Adipose tissue (tissue), 3 donors: ENCODE results near the gene SLC5A12. TPM values are rescaled to one million over a fixed set of nuclear protein-coding genes. Genes with fewer than 3 reads are reported as not detected.

ENCODE experiments used
- H3K27ac ChIP-seq: one replicate; pipeline ENCODE4 v1.5.1; 2013; ENCODE audit warnings: low read depth, low read length
- WGBS, 3 donors: extraction: QIAGEN DNeasy Blood & Tissue Kit; methylation state at CpG; one replicate each; pipeline ENCODE4 v1.1.7; 2013; 5-methylcytosine and 5-hydroxymethylcytosine counted together
- polyA plus RNA-seq, 3 donors: library from polyadenylated mRNA; stranded (reverse); fragments of 200-250 nt; gene quantifications; one replicate each; pipeline ENCODE4 v1.2.3, GENCODE V29; 2013
- donor health status: healthy with polysubstance abuse.
- donor health status: Bipolar disorder and iron deficiency.
- donor health status: healthy.

The SLC5A12 gene, protein sequence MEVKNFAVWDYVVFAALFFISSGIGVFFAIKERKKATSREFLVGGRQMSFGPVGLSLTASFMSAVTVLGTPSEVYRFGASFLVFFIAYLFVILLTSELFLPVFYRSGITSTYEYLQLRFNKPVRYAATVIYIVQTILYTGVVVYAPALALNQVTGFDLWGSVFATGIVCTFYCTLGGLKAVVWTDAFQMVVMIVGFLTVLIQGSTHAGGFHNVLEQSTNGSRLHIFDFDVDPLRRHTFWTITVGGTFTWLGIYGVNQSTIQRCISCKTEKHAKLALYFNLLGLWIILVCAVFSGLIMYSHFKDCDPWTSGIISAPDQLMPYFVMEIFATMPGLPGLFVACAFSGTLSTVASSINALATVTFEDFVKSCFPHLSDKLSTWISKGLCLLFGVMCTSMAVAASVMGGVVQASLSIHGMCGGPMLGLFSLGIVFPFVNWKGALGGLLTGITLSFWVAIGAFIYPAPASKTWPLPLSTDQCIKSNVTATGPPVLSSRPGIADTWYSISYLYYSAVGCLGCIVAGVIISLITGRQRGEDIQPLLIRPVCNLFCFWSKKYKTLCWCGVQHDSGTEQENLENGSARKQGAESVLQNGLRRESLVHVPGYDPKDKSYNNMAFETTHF
- not detected for polyA plus RNA-seq

DNA sequence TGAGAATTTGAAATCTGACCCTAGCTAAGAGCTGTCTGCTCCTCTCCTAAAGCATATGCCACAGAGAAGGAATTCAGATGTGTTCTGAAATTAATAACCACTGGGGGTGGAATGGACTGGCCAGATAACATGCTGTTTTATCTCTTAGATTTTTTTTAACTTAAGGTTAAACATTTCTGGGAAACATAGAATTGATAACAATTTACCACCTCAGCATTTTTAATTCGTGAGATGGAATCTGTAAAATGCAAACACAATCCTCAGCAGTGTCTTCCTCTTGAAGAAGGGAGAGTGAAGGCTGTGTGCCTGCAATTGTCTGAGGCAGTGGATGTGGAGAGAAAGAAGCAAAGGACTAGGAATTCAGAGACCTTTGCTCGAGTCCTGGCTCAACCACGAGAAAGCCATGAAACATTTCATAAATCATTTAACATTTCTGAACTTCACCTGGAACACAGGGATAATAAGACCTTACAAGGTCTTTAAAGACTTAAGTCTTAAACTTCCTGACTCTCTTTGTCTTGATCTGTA, at the start of gene SLC5A12:
Gene SLC5A12 (minus strand): TSS at position 113 of the 528 bp plus-strand sequence. CDS start 346 bp downstream, outside the sequence.
- WGBS, 3 donors = 16 to 63% (median 51%) methylated on average over 3 of the region's 3 CpGs
- no peak within 1 kb of the TSS for H3K27ac ChIP-seq

DNA sequence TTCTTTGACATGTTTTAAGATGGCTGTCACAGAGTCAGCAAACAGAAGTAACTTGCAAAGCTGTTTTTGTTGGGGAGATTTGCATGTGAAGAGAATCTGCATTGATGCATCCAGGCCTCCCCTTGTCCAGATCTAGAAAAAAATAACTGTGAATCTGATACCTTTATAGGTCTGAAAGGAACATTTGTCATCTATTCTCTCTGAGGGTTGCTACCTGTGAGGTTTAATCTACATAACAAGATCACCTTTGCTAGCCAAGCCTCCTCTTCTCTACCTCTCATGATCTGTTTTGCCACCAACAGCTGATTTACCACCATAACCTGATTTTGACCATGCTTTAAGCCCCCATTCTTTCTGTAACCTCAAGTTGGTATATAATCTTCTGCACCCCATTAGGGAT, 47.2 kb upstream of the SLC5A12 start:
- no peak overlapping the region for H3K27ac ChIP-seq

DNA sequence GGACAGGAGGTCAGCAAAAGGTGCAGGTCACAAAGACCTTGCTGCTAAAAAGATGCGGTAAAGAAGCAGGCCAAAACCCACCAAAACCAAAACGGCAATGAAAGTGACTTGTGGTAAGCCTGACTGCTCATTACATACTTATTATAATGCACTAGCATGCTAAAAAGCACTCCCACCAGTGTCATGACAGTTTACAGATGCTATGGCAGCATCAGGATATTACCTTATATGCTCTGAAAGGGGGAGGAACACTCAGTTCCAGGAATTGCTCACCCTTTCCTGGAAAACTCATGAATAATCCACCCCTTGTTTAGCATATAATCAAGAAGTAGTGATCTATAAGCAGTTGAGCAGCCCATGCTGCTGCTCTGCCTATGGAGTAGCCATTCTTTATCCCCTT, 45.2 kb upstream of the SLC5A12 start:
- WGBS, 3 donors = 86 to 90% (median 88%) methylated on average over 2 of the region's 2 CpGs
- no peak overlapping the region for H3K27ac ChIP-seq

DNA sequence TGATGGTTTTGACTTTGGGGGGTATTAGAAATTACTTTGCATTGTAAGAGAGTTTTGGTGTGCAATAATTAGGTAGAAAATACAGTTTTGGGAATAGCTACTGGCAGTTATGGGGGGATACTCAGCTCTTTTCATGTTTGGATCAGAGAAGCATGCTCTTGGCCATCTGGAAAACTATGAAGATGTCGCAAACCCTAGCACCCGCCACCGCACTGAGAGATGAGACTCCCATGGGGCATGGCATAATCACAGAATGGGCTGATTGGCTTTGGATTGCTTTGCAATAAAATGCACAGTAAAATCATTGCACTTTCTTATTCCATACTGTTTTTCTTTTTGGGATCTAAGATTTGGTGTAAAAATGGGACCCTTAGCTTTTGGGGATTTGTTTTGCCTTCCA, 43.5 kb upstream of the SLC5A12 start:
- WGBS, 3 donors = 77 to 94% (median 91%) methylated on average over 3 of the region's 3 CpGs
- H3K27ac ChIP-seq = no peak overlapping the region

DNA sequence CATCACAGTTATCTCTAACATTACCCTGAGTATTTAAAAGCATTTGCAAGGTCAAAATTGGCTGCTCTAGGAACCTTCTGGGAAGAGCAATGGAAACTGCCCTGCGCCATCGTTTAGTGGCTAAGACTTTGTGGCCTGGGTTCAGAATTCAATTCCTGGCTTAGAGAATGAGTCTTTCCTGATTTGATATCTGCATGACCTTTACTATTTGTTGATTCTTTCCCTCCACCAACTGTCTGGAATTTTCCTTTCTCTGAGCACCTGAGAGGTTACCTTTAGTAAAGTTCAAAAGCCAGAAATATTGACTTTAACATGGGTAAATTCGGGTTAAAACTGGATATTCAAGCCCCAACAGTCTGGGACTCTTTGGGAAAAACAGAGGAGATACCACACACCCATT, 43.0 kb upstream of the SLC5A12 start:
- 57 to 87% (median 85%) methylated on average over 3 of the region's 3 CpGs for whole genome bisulfite sequencing, 3 donors

DNA sequence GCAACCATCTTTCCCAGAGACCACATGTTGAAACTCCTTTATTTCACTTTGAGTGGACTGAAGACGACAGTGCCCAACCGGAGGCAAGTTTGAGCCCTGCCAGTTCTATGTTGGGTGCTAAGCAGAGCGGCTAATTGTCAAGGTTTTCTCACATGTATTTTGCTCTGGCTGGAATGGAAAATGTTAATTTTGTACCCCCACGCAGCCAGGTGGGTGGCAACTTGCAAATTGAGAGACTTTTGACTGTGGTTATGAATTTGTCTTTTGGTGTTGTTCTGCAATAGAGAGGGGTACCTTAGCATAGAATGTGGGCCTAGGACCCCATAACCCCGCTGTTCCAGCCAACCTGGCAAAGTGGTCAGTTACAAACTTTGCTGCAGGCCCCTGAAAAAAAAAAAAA, 42.5 kb upstream of the SLC5A12 start:
- WGBS, 3 donors = 89 to 91% (median 90%) methylated on average over 5 of the region's 5 CpGs
- H3K27ac ChIP-seq = no peak overlapping the region

More for the DNA sequence above, 43.0 kb upstream of the SLC5A12 start:
- H3K27ac ChIP-seq = no peak overlapping the region

DNA sequence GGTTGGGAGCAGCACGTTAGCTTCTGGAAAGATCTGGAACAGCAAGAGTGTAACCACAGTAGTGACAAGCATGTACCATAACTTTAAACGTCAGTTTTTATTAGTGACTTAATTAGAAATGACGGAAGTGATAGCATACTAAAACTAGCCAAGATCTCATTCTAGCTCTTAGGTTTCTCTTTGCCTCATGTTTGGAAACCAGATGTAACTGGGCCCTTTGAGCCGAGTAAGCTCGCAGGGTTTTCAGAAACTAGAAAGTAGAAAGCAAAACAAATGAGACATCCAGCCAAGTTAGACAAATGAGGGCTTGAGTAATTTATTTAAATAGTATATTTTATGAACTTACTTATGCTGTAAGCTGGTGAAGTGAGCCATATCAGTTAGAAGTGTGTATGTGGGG, 40.2 kb upstream of the SLC5A12 start:
- H3K27ac ChIP-seq = no peak overlapping the region
- 48 to 87% (median 84%) methylated on average over 5 of the region's 5 CpGs for WGBS, 3 donors

DNA sequence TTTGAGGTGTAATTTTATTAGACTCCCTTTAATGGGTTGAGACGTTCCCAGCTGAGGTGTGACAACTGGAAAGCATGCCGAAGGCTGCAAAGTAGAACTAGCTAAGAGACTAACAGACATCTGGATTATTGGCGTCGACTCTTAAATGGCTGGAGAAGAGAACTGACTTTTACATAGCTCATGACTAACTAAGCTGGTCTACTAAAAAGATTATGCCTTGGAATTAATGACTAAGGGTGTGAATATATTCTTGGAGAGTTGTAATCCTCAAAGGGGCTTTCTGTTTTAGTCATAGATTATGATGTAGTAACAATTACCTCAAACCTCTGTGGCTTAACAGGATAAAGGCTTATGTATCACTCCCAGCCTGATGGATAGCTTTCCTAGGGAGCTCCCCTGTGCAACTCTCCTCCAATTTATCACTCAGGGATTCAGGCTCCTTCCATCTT, 39.5 kb upstream of the SLC5A12 start:
- H3K27ac ChIP-seq = no peak overlapping the region
- WGBS, 3 donors = 71 to 92% (median 76%) methylated on average over 4 of the region's 4 CpGs

DNA sequence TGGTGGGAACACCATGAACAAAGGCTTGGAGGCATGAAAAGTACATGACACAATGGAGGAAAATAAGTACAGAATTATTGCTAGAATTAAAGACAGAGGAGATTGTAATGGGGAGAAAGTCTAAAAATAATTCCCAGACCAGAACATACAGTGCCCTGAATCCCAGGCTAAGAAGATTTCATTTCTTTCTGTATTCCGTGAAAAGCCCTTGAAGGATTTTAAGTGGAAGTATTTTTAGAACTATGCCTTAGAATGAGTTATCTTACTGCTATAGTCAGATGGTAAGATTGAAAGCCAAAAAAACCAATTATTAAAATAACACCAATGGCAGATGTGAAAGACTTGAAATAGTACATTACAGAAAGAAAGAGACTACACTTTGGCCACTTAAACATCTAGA, 36.1 kb upstream of the SLC5A12 start:
- 77 to 84% (median 79%) methylated on average over 1 of the region's 1 CpG for WGBS, 3 donors
- H3K27ac ChIP-seq = no peak overlapping the region

DNA sequence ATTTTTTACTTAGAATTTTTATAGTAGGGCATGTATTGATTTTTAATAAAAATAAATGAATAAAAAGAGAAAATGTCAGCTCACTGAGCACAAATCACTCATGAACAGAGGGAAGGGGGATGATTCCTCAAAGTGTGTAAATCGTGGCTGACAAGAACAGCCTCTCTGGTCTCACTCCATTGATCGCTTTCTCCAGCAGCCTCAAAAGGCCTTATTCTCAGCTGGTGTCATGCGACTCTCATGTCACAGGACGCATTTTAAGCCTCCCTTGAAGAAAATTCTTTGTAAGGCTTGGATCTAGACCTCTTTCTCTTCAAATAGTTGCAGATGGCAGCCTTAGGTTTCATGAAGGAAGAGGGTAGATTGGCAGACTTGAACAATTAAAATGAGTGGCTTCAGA, 33.9 kb upstream of the SLC5A12 start:
- 88 to 90% (median 88%) methylated on average over 4 of the region's 4 CpGs for WGBS, 3 donors

DNA sequence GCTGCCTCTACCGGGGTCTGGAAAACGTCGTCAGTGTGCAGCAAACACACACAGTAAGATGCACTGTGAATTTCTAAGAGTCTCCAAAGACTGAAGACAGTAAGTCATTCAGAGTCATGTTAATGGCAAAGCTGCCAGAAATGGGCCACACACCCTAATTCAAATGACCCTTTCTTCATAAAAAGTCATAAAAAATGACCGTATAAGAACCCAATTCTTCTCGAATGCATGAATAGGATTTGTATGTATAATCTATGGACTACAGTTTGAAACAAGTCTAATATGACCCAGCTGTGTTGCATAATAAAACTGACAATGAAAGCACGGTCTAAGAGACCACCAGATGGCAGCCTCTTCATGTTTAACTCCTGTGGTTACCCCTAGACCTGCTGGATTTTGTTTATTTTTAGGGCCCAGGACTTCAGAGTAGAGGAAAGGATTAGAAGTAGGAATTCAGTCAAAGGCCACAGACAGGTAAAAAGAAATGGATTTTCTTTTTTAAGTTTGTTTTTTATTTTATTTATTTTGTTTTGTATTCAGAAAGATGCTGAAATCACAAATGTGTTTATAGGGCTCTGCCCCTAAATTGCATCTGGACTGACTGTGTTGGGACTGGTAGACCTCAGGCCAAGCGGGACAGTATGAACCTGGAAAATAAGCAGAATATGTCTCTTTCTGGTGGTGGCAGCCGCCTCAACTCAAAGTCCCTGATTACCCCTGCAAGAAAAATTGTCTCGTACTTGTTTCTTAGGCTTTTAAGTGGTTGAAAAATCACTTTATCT, 32.1 kb upstream of the SLC5A12 start:
- H3K27ac ChIP-seq = no peak overlapping the region
- WGBS, 3 donors = 32 to 42% (median 39%) methylated on average over 9 of the region's 9 CpGs

More for the DNA sequence above, 33.9 kb upstream of the SLC5A12 start:
- no peak overlapping the region for H3K27ac ChIP-seq

DNA sequence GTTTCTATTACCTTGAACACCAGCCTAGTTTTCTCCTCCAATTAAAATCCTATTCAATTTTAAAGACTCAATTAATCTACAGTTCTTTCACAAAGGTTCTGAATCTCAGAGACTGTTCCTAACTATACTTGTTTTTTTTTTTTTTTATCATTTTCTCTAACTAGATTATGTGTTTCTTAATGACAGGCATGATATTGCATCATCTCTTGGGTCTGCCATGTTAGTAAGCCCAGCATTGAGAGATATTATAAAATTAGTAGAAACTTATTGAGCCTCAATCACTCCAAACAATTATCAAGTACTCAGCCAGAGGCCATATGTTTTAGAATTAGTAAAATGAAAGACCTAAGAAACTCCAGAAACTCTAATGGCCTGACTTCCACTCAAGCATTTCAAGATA, 28.1 kb upstream of the SLC5A12 start:
- H3K27ac ChIP-seq = no peak overlapping the region

DNA sequence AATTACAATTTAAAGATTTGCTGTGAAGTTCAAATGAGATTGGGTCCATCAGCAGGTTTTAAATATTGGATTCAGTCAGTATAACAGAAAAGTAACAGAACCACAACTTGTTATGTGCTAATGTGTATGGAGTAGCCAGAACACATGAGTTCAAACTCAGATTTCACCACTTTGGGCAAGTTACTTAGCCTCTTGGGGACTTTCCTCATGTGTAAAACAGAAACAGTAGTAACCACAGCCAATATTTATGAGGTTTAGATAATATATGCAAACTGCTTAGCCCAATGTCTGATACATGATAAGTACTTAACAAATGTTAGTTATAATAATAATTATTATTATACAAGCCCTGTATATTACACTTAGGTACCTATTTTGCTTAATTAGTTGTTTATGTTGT, 21.8 kb upstream of the SLC5A12 start:
- H3K27ac ChIP-seq = no peak overlapping the region

DNA sequence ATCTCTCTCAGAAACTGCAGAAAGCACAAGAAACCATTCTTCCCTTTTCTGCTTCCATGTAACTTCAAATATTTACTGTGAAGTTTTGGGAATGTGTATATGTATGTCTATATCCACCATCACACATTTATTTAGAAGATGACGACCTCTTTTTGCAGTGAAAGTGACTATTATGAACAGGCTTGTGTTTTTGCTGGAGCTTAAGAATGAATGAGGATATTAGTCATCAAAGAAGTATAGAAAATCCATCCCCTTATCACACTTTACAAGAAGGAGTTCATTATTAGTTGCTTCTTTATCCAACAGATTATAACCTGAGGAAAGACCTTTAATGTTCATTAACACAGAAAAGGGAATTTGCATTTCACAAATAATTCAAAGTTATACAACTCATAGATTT, 21.1 kb upstream of the SLC5A12 start:
- whole genome bisulfite sequencing, 3 donors = 0 to 75% (median 60%) methylated on average over 1 of the region's 1 CpG
- no peak overlapping the region for H3K27ac ChIP-seq

DNA sequence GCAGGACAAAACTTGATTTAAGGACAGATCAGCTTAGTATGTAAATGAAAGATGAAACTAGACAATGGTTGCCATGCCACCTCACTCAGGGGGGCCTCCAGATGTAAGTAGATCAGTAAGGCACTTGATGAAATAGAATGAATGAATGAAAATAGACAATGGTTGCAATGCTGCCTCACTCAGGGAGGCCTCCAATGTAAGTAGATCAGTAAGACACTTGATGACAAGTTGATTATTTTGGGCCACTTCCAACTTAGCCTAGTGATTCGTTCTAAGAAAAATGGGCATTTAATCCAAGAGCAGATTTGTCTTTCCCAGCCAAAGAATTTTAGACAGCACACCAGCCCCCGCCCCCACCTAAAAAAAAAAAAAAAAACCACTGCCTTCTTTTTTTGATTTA, 19.2 kb upstream of the SLC5A12 start:
- WGBS, 3 donors = 42 to 64% (median 58%) methylated on average over 2 of the region's 2 CpGs
- no peak overlapping the region for H3K27ac ChIP-seq

DNA sequence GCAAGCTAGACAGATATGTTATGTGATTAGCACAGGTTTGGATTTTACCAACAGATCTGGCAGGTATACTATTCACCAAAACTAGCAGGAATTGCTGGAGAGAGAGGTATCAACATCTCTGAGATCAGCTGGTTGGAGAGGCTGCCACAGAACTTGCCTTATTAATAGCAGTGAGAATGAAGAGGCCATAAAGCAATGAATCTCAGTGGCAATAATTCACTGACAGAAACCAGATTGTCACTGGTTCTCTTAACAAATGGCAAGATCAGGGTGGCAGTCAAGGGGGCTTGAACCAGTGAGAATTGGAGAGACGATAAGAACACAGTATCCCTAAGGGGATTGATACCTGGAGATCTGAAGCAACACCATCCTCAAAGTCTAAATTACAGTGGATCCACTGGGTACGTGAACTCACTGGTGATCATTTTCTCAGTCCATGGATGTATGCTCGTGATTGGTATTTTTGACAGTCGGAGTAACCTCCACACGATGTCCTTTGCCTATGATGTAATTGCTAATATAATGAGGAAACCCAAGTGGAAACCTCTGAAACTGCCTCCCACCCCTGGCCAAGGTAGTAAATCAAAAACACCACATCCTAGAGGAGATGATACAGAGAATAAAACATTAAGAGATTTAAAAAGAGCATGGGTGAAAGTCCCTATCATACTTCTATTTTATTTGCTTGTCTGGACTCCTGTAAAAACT, 17.7 kb upstream of the SLC5A12 start:
- H3K27ac ChIP-seq = no peak overlapping the region
- WGBS, 3 donors = 86 to 92% (median 89%) methylated on average over 5 of the region's 5 CpGs

DNA sequence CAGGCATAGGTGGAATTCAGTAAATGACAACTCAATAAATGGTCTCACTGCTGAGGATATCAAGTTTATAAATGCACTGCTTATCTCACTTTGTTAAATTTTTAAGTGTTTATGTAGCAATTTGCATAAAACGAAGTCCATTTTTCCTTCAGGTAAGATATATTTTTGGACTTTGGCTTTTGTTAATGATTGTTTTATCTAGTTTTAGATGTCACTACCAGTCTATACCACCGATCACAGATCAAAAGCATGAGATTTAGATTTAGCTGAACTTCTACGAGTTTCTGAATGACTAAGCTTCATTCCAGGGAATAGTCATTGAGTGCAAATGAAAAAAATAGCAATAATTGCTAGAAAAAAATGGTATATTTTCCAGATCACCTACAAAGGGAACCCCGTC, 12.8 kb upstream of the SLC5A12 start:
- no peak overlapping the region for H3K27ac ChIP-seq
- 64 to 90% (median 83%) methylated on average over 4 of the region's 4 CpGs for WGBS, 3 donors

DNA sequence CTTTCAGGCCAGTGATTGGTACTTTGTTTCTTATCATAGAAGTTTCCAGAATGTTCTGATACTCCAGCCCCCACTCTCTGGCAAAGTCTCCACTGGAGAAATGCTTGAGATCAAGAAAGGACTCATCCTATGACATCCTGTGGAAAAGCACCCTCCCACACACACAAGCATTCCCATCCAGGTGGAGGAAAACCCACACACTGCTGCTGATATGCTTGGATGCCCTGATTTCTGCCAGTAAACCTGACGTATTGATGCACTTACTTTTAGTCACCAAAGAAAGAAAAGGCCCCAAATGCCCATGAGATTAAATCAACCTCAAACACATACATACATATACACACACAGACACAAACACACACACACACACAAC, 9.2 kb upstream of the SLC5A12 start:
- WGBS, 3 donors = 59 to 67% (median 64%) methylated on average over 1 of the region's 1 CpG
- no peak overlapping the region for H3K27ac ChIP-seq
